ENCODE data around the gene NOD2.

NOD2 gene

GRCh38 chr16:50781043-50781442 is 87.6 kb downstream of the NOD2 start:
- no peak for FAIRE-seq

GRCh38 chr16:50781518-50781917 is 88.1 kb downstream of the NOD2 start:
- FAIRE-seq (no peak), DNase-seq (ENCODE audit: low spot score) (no peak)

More at GRCh38 chr16:50781043-50781442, 87.6 kb downstream of the NOD2 start:
- DNase-seq (ENCODE audit: low spot score), result no peak
